Measurements from ENCODE around the gene SLC25A26. TPM values are rescaled to one million over a fixed set of nuclear protein-coding genes. Genes with fewer than 3 reads are reported as not detected.

SLC25A26 gene
- total and polyA plus RNA-seq, 7 donors: 21.0 to 43.6 (median 31.9) TPM

- intact Hi-C loops (cut with DNase I): no loop called here
- H3K27me3 ChIP-seq (ENCODE audit: insufficient read depth in 3 of 3, low read length in 2 of 3): no peaks in the 10 kb centered on the region
- no peak for ATAC-seq
- H3K4me1 ChIP-seq: no peaks in the 10 kb centered on the region
- no peak for DNase-seq
- no peak overlapping the region for H3K4me3 ChIP-seq
- H3K9me3 ChIP-seq: no peaks in the 10 kb centered on the region
- H3K27ac ChIP-seq: no peak overlapping the region
- TF ChIP-seq CTCF (IDR thresholded peaks at IDR 0.05): no peak
- no peaks in the 10 kb centered on the region for H3K36me3 ChIP-seq (ENCODE audit: insufficient read depth in 1 of 2, low read depth in 1 of 2)
- WGBS, 3 donors: 80 to 88% (median 82%) methylated on average over 2 of the region's 2 CpGs
These were observed 41.0 kb upstream of the SLC25A26 start for GRCh38 chr3:66179793-66180192.

- no peak overlapping the region for H3K4me3 ChIP-seq
- intact Hi-C loops (cut with DNase I): no loop called here
- ATAC-seq (no peak), DNase-seq (no peak)
- TF ChIP-seq CTCF (IDR thresholded peaks at IDR 0.05): no peak
- H3K4me1 ChIP-seq: no peaks in the 10 kb centered on the region
- H3K27me3 ChIP-seq (ENCODE audit: insufficient read depth in 3 of 3, low read length in 2 of 3): no peaks in the 10 kb centered on the region
- H3K36me3 ChIP-seq (ENCODE audit: insufficient read depth in 1 of 2, low read depth in 1 of 2): no peaks in the 10 kb centered on the region
- H3K9me3 ChIP-seq: no peaks in the 10 kb centered on the region
- 36 to 73% (median 43%) methylated on average over 6 of the region's 6 CpGs for WGBS, 3 donors
- H3K27ac ChIP-seq: no peak overlapping the region
These were observed 39.0 kb upstream of the SLC25A26 start for GRCh38 chr3:66181764-66182163.

GRCh38 chr3:66182246-66182645 is 38.6 kb upstream of the SLC25A26 start:
- DNase-seq (no peak), ATAC-seq (peak in 1 of 4 donors; percentile 51)
- intact Hi-C loops (cut with DNase I): no loop called here
- Histone ChIP-seq H3K4me3 (no peak overlapping the region), H3K36me3 (ENCODE audit: insufficient read depth in 1 of 2, low read depth in 1 of 2) (no peaks in the 10 kb centered on the region), H3K27ac (no peak overlapping the region), H3K9me3 (no peaks in the 10 kb centered on the region), H3K27me3 (ENCODE audit: insufficient read depth in 3 of 3, low read length in 2 of 3) (no peaks in the 10 kb centered on the region), H3K4me1 (no peaks in the 10 kb centered on the region)
- no peak for TF ChIP-seq CTCF (IDR thresholded peaks at IDR 0.05)
- WGBS, 3 donors: 48 to 67% (median 49%) methylated on average over 6 of the region's 6 CpGs

GRCh38 chr3:66186545-66186944 is 34.3 kb upstream of the SLC25A26 start:
- no peak overlapping the region for H3K27ac ChIP-seq

More at GRCh38 chr3:66186545-66186944, 34.3 kb upstream of the SLC25A26 start:
- H3K9me3 ChIP-seq: no peaks in the 10 kb centered on the region
- H3K4me3 ChIP-seq: no peak overlapping the region
- no peak for TF ChIP-seq CTCF (IDR thresholded peaks at IDR 0.05)
- intact Hi-C loops (cut with DNase I): no loop called here
- H3K36me3 ChIP-seq (ENCODE audit: insufficient read depth in 1 of 2, low read depth in 1 of 2): no peaks in the 10 kb centered on the region
- H3K27me3 ChIP-seq (ENCODE audit: insufficient read depth in 3 of 3, low read length in 2 of 3): no peaks in the 10 kb centered on the region
- DNase-seq (no peak), ATAC-seq (no peak)
- no peaks in the 10 kb centered on the region for H3K4me1 ChIP-seq
